CD14-positive monocyte (primary cell): Measurements from ENCODE around the gene LRCH1. TPM values are rescaled to one million over a fixed set of nuclear protein-coding genes. Genes with fewer than 3 reads are reported as not detected.
"Not testable (repeated sequence)": the region's sequence is repeated elsewhere in the genome, so short reads cannot be mapped to it uniquely, and the experiment has no call there.

ENCODE experiments used
- DNase-seq, 3 donors: peaks; one replicate each; pipeline ENCODE4 v3.0.0-alpha.2; 2011 to 2022
- H2AFZ ChIP-seq: 2 replicates; pipeline ENCODE4 v1.6.0; 2012; ENCODE audit warnings: mild to moderate bottlenecking, low read depth, low read length, inconsistent platforms; ENCODE audit not compliant: insufficient read depth, poor library complexity, severe bottlenecking
- H3K27ac ChIP-seq, 2 donors: 1 replicate in 1 of 2; 2 replicates in 1 of 2; pipeline ENCODE4 v1.5.1; 2012 to 2013; ENCODE audit warnings: low read length in 2 of 2, control low read depth in 1 of 2, inconsistent platforms in 1 of 2, low read depth in 1 of 2, mild to moderate bottlenecking in 1 of 2
- H3K27me3 ChIP-seq, 2 donors: one replicate each; pipeline versions ENCODE4 v1.6.0 to v1.6.1; 2011 to 2013; ENCODE audit warnings: low read length in 2 of 2; ENCODE audit not compliant: control insufficient read depth in 2 of 2, insufficient read depth in 2 of 2
- H3K36me3 ChIP-seq, 2 donors: replicated peaks in 1 of 2; 1 replicate in 1 of 2; 2 replicates in 1 of 2; pipeline versions ENCODE4 v1.5.1 to v1.6.1; 2012 to 2013; ENCODE audit warnings: low read length in 2 of 2, control low read depth in 1 of 2, inconsistent platforms in 1 of 2, mild to moderate bottlenecking in 1 of 2; ENCODE audit not compliant: insufficient read depth in 2 of 2, control insufficient read depth in 1 of 2
- H3K4me1 ChIP-seq, 2 donors: 1 replicate in 1 of 2; 2 replicates in 1 of 2; pipeline versions ENCODE4 v1.5.1 to v1.6.1; 2012 to 2013; ENCODE audit warnings: low read length in 2 of 2, control low read depth in 1 of 2, inconsistent platforms in 1 of 2, mild to moderate bottlenecking in 1 of 2, moderate library complexity in 1 of 2; ENCODE audit not compliant: insufficient read depth in 2 of 2, control insufficient read depth in 1 of 2
- H3K4me2 ChIP-seq: replicated peaks from 2 replicates; pipeline ENCODE3; 2012; ENCODE audit warnings: low read length, moderate library complexity, mild to moderate bottlenecking; ENCODE audit not compliant: poor library complexity, severe bottlenecking; ENCODE audit errors: extremely low read depth
- H3K4me3 ChIP-seq, 3 experiments: fragments of 200-600 bp in 1 of 3; sonication (generic) in 1 of 3; replicated peaks in 1 of 3; 1 replicate in 2 of 3; 2 replicates in 1 of 3; pipeline ENCODE4 v1.5.1; 2011 to 2013; ENCODE audit warnings: low read length in 3 of 3, mild to moderate bottlenecking in 3 of 3, control low read depth in 2 of 3, low read depth in 2 of 3, inconsistent platforms in 1 of 3, moderate library complexity in 1 of 3
- H3K79me2 ChIP-seq: 2 replicates; pipeline ENCODE4 v1.6.0; 2012; ENCODE audit warnings: mild to moderate bottlenecking, control low read depth, inconsistent platforms, low read length, moderate library complexity; ENCODE audit not compliant: insufficient read depth
- H3K9ac ChIP-seq: 2 replicates; pipeline ENCODE4 v1.6.0; 2017; ENCODE audit warnings: low read length, mild to moderate bottlenecking; ENCODE audit not compliant: insufficient read depth, poor library complexity, severe bottlenecking
- H3K9me3 ChIP-seq, 2 donors: replicated peaks in 1 of 2; 1 replicate in 1 of 2; 2 replicates in 1 of 2; pipeline versions ENCODE4 v1.5.1 to v1.6.1; 2012 to 2013; ENCODE audit warnings: low read length in 2 of 2, control low read depth in 1 of 2; ENCODE audit not compliant: control insufficient read depth in 1 of 2, insufficient read depth in 1 of 2
- H4K20me1 ChIP-seq: 2 replicates; pipeline ENCODE4 v1.6.0; 2012; ENCODE audit warnings: mild to moderate bottlenecking, low read length, control low read depth, moderate library complexity; ENCODE audit not compliant: insufficient read depth
- H3K27ac Mint-ChIP-seq, 7 donors: one replicate each; pipeline ENCODE4 v1.8.0; 2020; ENCODE audit warnings: mild to moderate bottlenecking in 7 of 7, mixed read lengths in 7 of 7, moderate library complexity in 6 of 7, inconsistent platforms in 2 of 7
- H3K27me3 Mint-ChIP-seq, 3 donors: one replicate each; pipeline ENCODE4 v1.8.0; 2021 to 2022; ENCODE audit warnings: low read depth in 3 of 3, mild to moderate bottlenecking in 3 of 3, mixed read lengths in 3 of 3, moderate library complexity in 3 of 3, inconsistent platforms in 1 of 3
- H3K36me3 Mint-ChIP-seq, 2 donors: one replicate each; pipeline ENCODE4 v1.8.0; 2020; ENCODE audit warnings: mixed read lengths in 2 of 2, inconsistent platforms in 1 of 2, mild to moderate bottlenecking in 1 of 2
- H3K4me1 Mint-ChIP-seq: one replicate; pipeline ENCODE4 v1.8.0; 2020; ENCODE audit warnings: mild to moderate bottlenecking, mixed read lengths
- H3K4me3 Mint-ChIP-seq, 2 donors: one replicate each; pipeline ENCODE4 v1.8.0; 2020; ENCODE audit warnings: mild to moderate bottlenecking in 2 of 2, mixed read lengths in 2 of 2, moderate library complexity in 1 of 2
- H3K9me3 Mint-ChIP-seq, 7 donors: one replicate each; pipeline ENCODE4 v1.8.0; 2020 to 2022; ENCODE audit warnings: mixed read lengths in 7 of 7, mild to moderate bottlenecking in 6 of 7, moderate library complexity in 6 of 7, inconsistent platforms in 2 of 7
- WGBS: methylation state at CpG from one replicate; pipeline ENCODE4 v1.1.5; 2013; ENCODE audit warnings: missing lambda C conversion rate; ENCODE audit not compliant: insufficient coverage; 5-methylcytosine and 5-hydroxymethylcytosine counted together
- intact Hi-C, 2 donors: fragments of 100-400 bp; cut with micrococcal nuclease; formaldehyde crosslinking; loops; one replicate each; pipeline versions ENCODE4 v1.15.0 to v1.15.1; 2023
- polyA plus RNA-seq, 3 donors: library from polyadenylated mRNA; depleted of rRNA in 1 of 3; unstranded in 2 of 3; stranded (reverse) in 1 of 3; fragments of 300-500 nt in 2 of 3; fragments of >200 nt in 1 of 3; fragmentation: Illumina TruSeq in 2 of 3; gene quantifications; 1 replicate in 2 of 3; 2 replicates in 1 of 3; pipeline ENCODE4 v1.2.3, GENCODE V29; 2012 to 2021
- TF ChIP-seq, protein P1 (sequence below): fragments of 200-600 bp; IDR thresholded peaks from one replicate; pipeline ENCODE4 v1.8.0; 2022; ENCODE audit warnings: antibody characterized with exemption, mild to moderate bottlenecking

Gene LRCH1
- polyA plus RNA-seq, 3 donors: 0.88 to 7.1 (median 2.1) TPM

- Histone ChIP-seq H3K27me3 (no peaks in the 10 kb centered on the region), H3K27ac (no peak overlapping the region), H3K9me3 (no peaks in the 10 kb centered on the region), H4K20me1 (no peaks in the 10 kb centered on the region), H3K4me3 (no peak overlapping the region), H3K79me2 (no peaks in the 10 kb centered on the region), H3K36me3 (no peaks in the 10 kb centered on the region), H3K9ac (no peak overlapping the region), H3K4me2 (no peak overlapping the region), H3K4me1 (peaks cover 27 to 37% of the 10 kb centered on the region in 2 donors), H2AFZ (no peak overlapping the region)
- intact Hi-C loops: no loop called here
- TF ChIP-seq, protein P1, sequence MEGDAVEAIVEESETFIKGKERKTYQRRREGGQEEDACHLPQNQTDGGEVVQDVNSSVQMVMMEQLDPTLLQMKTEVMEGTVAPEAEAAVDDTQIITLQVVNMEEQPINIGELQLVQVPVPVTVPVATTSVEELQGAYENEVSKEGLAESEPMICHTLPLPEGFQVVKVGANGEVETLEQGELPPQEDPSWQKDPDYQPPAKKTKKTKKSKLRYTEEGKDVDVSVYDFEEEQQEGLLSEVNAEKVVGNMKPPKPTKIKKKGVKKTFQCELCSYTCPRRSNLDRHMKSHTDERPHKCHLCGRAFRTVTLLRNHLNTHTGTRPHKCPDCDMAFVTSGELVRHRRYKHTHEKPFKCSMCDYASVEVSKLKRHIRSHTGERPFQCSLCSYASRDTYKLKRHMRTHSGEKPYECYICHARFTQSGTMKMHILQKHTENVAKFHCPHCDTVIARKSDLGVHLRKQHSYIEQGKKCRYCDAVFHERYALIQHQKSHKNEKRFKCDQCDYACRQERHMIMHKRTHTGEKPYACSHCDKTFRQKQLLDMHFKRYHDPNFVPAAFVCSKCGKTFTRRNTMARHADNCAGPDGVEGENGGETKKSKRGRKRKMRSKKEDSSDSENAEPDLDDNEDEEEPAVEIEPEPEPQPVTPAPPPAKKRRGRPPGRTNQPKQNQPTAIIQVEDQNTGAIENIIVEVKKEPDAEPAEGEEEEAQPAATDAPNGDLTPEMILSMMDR: no peak
- Mint-ChIP-seq H3K27me3 (peaks cover 2 to 9% (median 5%) of the 10 kb centered on the region in 3 donors), H3K4me3 (no peak overlapping the region), H3K36me3 (peaks cover 0 to 2% of the 10 kb centered on the region in 2 donors), H3K27ac (peak overlapping the region in 1 of 7 donors; percentile 64), H3K9me3 (peaks cover 0 to 3% (median 2%) of the 10 kb centered on the region in 7 donors), H3K4me1 (peaks cover 41% of the 10 kb centered on the region)
- WGBS: no CpG with 5 or more reads among the region's 5 CpGs
- no peak for DNase-seq
These were observed 208.9 kb downstream of the LRCH1 start for GRCh38 chr13:46761866-46762265.

- H3K4me2 ChIP-seq, H3K9ac ChIP-seq, H3K79me2 ChIP-seq, H3K27ac ChIP-seq, H4K20me1 ChIP-seq, H3K9me3 ChIP-seq, H3K27ac Mint-ChIP-seq, H3K4me3 ChIP-seq, DNase-seq, H3K27me3 ChIP-seq, intact Hi-C loops, H3K4me1 ChIP-seq, H3K9me3 Mint-ChIP-seq, H2AFZ ChIP-seq, H3K4me3 Mint-ChIP-seq, H3K4me1 Mint-ChIP-seq, H3K27me3 Mint-ChIP-seq: not testable (repeated sequence)
- peaks cover 45 to 46% of the 10 kb centered on the region in 2 donors for H3K36me3 Mint-ChIP-seq
- WGBS: no CpG with 5 or more reads among the region's 4 CpGs
- peaks cover 40 to 59% of the 10 kb centered on the region in 2 donors for H3K36me3 ChIP-seq
These were observed 217.0 kb downstream of the LRCH1 start for GRCh38 chr13:46769925-46770324.
